SK-N-SH treated with all-trans-retinoic acid at 6 μM for 48 hours (cell line): ENCODE data around the gene GRK4.

Experiments
- ATAC-seq: fragments of 200-7000 bp; cut with Tn5 transposase; 3 replicates; pipeline ENCODE4 v1.9.1; 2020; ENCODE audit warnings: mild to moderate bottlenecking, moderate library complexity
- BACH2 ChIP-seq: fragments of 250-450 bp; sonication (Bioruptor Pico); IDR thresholded peaks from 2 replicates; pipeline ENCODE4 v1.9.0; 2021; ENCODE audit warnings: mild to moderate bottlenecking, borderline replicate concordance
- CREB5 ChIP-seq: fragments of 250-450 bp; sonication (Bioruptor Pico); IDR thresholded peaks from 2 replicates; pipeline ENCODE4 v1.5.1; 2020; ENCODE audit warnings: low read depth, mild to moderate bottlenecking, moderate library complexity
- CSDC2 ChIP-seq: fragments of 250-450 bp; sonication (Bioruptor Pico); IDR thresholded peaks from 2 replicates; pipeline ENCODE4 v1.5.0; 2020; ENCODE audit warnings: mild to moderate bottlenecking, moderate library complexity
- CSRNP3 ChIP-seq: fragments of 250-450 bp; sonication (Bioruptor Pico); IDR thresholded peaks from 2 replicates; pipeline ENCODE4 v1.5.1; 2021; ENCODE audit warnings: mild to moderate bottlenecking, moderate library complexity
- ESRRG ChIP-seq: fragments of 250-450 bp; sonication (Bioruptor Pico); IDR thresholded peaks from 2 replicates; pipeline ENCODE4 v1.6.1; 2021; ENCODE audit warnings: mild to moderate bottlenecking
- GLIS3 ChIP-seq: fragments of 250-450 bp; sonication (Bioruptor Pico); IDR thresholded peaks from 2 replicates; pipeline ENCODE4 v1.5.0; 2020; ENCODE audit warnings: mild to moderate bottlenecking, moderate library complexity
- PPARA ChIP-seq: fragments of 250-450 bp; sonication (Bioruptor Pico); IDR thresholded peaks from 2 replicates; pipeline ENCODE4 v1.5.0; 2020; ENCODE audit warnings: mild to moderate bottlenecking, borderline replicate concordance
- SNAI2 ChIP-seq: fragments of 250-450 bp; sonication (Bioruptor Pico); IDR thresholded peaks from 2 replicates; pipeline ENCODE4 v1.5.0; 2020; ENCODE audit warnings: mild to moderate bottlenecking, moderate library complexity
- TCF4 ChIP-seq: fragments of 250-450 bp; sonication (Bioruptor Pico); IDR thresholded peaks from 2 replicates; pipeline ENCODE4 v1.8.0; 2021; ENCODE audit warnings: mild to moderate bottlenecking, moderate library complexity, borderline replicate concordance
- TOX ChIP-seq: fragments of 250-450 bp; sonication (Bioruptor Pico); IDR thresholded peaks from 2 replicates; pipeline ENCODE4 v1.8.0; 2021; ENCODE audit warnings: mild to moderate bottlenecking, moderate library complexity, borderline replicate concordance
- ZC3H10 ChIP-seq: fragments of 250-450 bp; sonication (Bioruptor Pico); IDR thresholded peaks from 2 replicates; pipeline ENCODE4 v1.5.1; 2021; ENCODE audit warnings: mild to moderate bottlenecking, moderate library complexity
- ZFP3 ChIP-seq: fragments of 250-450 bp; sonication (Bioruptor Pico); IDR thresholded peaks from 2 replicates; pipeline ENCODE4 v1.5.0; 2020; ENCODE audit warnings: mild to moderate bottlenecking, moderate library complexity
- ZFP30 ChIP-seq: fragments of 450-650 bp; formaldehyde crosslinking; IDR thresholded peaks from 2 replicates; pipeline ENCODE4 v1.5.0; 2022; ENCODE audit warnings: mild to moderate bottlenecking, moderate library complexity
- ZNF70 ChIP-seq: fragments of 450-650 bp; formaldehyde crosslinking; IDR thresholded peaks from 2 replicates; pipeline ENCODE4 v1.5.0; 2020; ENCODE audit warnings: mild to moderate bottlenecking, moderate library complexity
- ZNF8 ChIP-seq: fragments of 450-650 bp; formaldehyde crosslinking; IDR thresholded peaks from 2 replicates; pipeline ENCODE4 v1.5.0; 2020; ENCODE audit warnings: mild to moderate bottlenecking, moderate library complexity
- TF ChIP-seq, protein P1 (sequence below): fragments of 250-450 bp; sonication (Bioruptor Pico); IDR thresholded peaks from 2 replicates; pipeline ENCODE4 v1.5.0; 2020; ENCODE audit warnings: mild to moderate bottlenecking, moderate library complexity
- TF ChIP-seq, protein P2 (sequence below): fragments of 250-450 bp; sonication (Bioruptor Pico); IDR thresholded peaks from 2 replicates; pipeline ENCODE4 v1.8.0; 2021; ENCODE audit warnings: low read depth, mild to moderate bottlenecking, moderate library complexity, borderline replicate concordance

The GRK4 gene

DNA sequence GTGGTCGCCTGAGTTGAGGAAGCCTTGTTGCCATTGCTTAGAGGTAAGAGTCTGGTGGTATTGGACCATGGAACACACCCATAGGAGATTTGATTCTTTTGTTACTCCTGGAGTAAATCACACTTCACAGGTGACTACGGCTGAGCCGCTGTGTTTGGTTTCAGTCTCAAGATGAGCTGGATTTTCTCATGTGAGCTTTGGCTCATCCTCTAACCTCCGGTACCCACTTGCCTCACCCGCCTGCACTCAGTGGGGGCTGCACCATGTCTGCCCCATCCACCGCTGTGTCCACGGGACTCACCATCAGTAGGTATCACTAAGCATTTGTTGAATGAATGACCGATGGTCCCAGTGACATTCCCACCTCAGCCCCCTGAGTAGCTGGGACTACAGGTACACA lies 58.3 kb downstream of the GRK4 start (continued):
- TF ChIP-seq, protein P1, sequence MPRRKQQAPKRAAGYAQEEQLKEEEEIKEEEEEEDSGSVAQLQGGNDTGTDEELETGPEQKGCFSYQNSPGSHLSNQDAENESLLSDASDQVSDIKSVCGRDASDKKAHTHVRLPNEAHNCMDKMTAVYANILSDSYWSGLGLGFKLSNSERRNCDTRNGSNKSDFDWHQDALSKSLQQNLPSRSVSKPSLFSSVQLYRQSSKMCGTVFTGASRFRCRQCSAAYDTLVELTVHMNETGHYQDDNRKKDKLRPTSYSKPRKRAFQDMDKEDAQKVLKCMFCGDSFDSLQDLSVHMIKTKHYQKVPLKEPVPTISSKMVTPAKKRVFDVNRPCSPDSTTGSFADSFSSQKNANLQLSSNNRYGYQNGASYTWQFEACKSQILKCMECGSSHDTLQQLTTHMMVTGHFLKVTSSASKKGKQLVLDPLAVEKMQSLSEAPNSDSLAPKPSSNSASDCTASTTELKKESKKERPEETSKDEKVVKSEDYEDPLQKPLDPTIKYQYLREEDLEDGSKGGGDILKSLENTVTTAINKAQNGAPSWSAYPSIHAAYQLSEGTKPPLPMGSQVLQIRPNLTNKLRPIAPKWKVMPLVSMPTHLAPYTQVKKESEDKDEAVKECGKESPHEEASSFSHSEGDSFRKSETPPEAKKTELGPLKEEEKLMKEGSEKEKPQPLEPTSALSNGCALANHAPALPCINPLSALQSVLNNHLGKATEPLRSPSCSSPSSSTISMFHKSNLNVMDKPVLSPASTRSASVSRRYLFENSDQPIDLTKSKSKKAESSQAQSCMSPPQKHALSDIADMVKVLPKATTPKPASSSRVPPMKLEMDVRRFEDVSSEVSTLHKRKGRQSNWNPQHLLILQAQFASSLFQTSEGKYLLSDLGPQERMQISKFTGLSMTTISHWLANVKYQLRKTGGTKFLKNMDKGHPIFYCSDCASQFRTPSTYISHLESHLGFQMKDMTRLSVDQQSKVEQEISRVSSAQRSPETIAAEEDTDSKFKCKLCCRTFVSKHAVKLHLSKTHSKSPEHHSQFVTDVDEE (CRISPR knock-in tag) = no peak
- no peak for TF ChIP-seq ZFP30 (CRISPR knock-in tag)

GRCh38 chr4:3022112-3022511 lies 58.7 kb downstream of the GRK4 start:
- ATAC-seq = no peak
- TF ChIP-seq GLIS3 (CRISPR knock-in tag) = no peak
- TF ChIP-seq ZC3H10 (CRISPR knock-in tag) = no peak
- TF ChIP-seq ESRRG (CRISPR knock-in tag) = no peak
- no peak for TF ChIP-seq ZNF70 (CRISPR knock-in tag)
- TF ChIP-seq BACH2 (CRISPR knock-in tag) = no peak
- TF ChIP-seq ZNF8 (CRISPR knock-in tag) = no peak
- no peak for TF ChIP-seq CSDC2
- TF ChIP-seq ZFP3 (CRISPR knock-in tag) = no peak
- no peak for TF ChIP-seq CSRNP3 (CRISPR knock-in tag)
- TF ChIP-seq CREB5 (CRISPR knock-in tag) = no peak
- TF ChIP-seq TCF4 = no peak

DNA sequence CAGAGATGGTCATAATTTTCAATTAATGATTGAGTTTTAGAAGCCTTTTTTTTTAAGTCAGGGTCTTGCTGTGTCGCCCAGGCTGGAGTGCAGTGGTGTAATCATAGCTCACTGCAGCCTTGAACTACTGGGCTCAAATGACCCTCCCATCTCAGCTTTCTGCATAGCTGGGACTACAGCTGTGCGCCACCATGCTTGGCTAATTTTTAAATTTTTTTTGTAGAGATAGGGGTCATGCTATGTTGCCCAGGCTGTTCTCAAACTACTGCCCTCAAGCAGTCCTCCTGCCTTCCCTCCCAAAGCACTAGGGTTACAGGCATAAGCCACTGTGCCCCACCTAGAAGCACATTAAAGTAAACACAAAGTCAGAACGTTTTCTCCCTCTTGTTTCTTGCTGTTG lies 59.3 kb downstream of the GRK4 start:
- TF ChIP-seq TCF4 (no peak), TOX (CRISPR knock-in tag) (no peak), SNAI2 (CRISPR knock-in tag) (no peak), PPARA (no peak)
- TF ChIP-seq, protein P2, sequence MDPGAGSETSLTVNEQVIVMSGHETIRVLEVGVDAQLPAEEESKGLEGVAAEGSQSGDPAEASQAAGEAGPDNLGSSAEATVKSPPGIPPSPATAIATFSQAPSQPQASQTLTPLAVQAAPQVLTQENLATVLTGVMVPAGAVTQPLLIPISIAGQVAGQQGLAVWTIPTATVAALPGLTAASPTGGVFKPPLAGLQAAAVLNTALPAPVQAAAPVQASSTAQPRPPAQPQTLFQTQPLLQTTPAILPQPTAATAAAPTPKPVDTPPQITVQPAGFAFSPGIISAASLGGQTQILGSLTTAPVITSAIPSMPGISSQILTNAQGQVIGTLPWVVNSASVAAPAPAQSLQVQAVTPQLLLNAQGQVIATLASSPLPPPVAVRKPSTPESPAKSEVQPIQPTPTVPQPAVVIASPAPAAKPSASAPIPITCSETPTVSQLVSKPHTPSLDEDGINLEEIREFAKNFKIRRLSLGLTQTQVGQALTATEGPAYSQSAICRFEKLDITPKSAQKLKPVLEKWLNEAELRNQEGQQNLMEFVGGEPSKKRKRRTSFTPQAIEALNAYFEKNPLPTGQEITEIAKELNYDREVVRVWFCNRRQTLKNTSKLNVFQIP (CRISPR knock-in tag) = no peak
- no peak for ATAC-seq

DNA sequence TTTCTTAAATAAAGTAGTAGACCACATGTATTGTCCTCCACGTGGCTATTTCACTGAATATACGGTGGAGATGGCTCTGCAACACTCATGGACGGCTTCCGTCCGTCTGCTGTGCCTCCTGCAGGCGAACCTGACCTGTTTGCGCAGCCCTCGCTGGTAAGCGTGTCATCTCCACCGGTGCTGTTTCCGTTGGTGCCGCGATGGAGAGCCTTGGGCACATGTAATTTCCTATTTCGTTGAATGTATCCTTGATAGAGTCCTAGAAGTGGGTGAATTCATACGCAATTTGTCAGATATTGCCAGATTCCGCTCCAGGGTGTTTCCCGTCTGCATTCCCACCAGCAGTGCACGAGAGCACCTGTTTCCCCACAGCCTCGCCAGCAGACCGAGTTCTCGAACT lies 62.5 kb downstream of the GRK4 start:
- no peak for ATAC-seq
- TF ChIP-seq TOX (CRISPR knock-in tag) (no peak), ZNF8 (CRISPR knock-in tag) (no peak), ZFP3 (CRISPR knock-in tag) (no peak), ZC3H10 (CRISPR knock-in tag) (no peak), GLIS3 (CRISPR knock-in tag) (no peak), ZNF70 (CRISPR knock-in tag) (no peak), SNAI2 (CRISPR knock-in tag) (no peak), BACH2 (CRISPR knock-in tag) (no peak), CSRNP3 (CRISPR knock-in tag) (no peak)
- TF ChIP-seq, protein P2 (CRISPR knock-in tag) = no peak
